H9 (cell line): ENCODE results near the gene PON1. TPM values are rescaled to one million over a fixed set of nuclear protein-coding genes. Genes with fewer than 3 reads are reported as not detected.

Experiments
- DNase-seq: peaks from one replicate; pipeline ENCODE4 v3.0.0-alpha.2; 2017
- H2AFZ ChIP-seq: one replicate; pipeline ENCODE4 v1.6.1; 2013; ENCODE audit warnings: mild to moderate bottlenecking, low read length, control low read depth, moderate library complexity
- H2AK5ac ChIP-seq: 2 replicates; pipeline ENCODE4 v1.6.1; 2013; ENCODE audit warnings: low read length, control low read depth, mixed read lengths; ENCODE audit not compliant: insufficient read length
- H2BK120ac ChIP-seq: one replicate; pipeline ENCODE4 v1.6.1; 2013; ENCODE audit warnings: low read depth, mild to moderate bottlenecking, low read length, control low read depth, inconsistent platforms; ENCODE audit not compliant: poor library complexity, severe bottlenecking
- H2BK12ac ChIP-seq: 2 replicates; pipeline ENCODE4 v1.6.1; 2013; ENCODE audit warnings: low read length, control low read depth, mixed read lengths, low read depth; ENCODE audit not compliant: insufficient read length
- H2BK15ac ChIP-seq: 2 replicates; pipeline ENCODE4 v1.6.1; 2013; ENCODE audit warnings: low read depth, low read length, control low read depth
- H2BK20ac ChIP-seq: one replicate; pipeline ENCODE4 v1.6.1; 2013; ENCODE audit warnings: low read depth, mild to moderate bottlenecking, low read length, control low read depth, inconsistent platforms; ENCODE audit not compliant: poor library complexity, severe bottlenecking
- H2BK5ac ChIP-seq: 2 replicates; pipeline ENCODE4 v1.6.1; 2013; ENCODE audit warnings: low read length, control low read depth, mixed read lengths; ENCODE audit not compliant: insufficient read length
- H3K14ac ChIP-seq: 2 replicates; pipeline ENCODE4 v1.6.1; 2013; ENCODE audit warnings: low read length, control low read depth; ENCODE audit not compliant: insufficient read depth
- H3K18ac ChIP-seq: 2 replicates; pipeline ENCODE4 v1.6.1; 2013; ENCODE audit warnings: low read depth, mild to moderate bottlenecking, mixed read lengths, low read length, control low read depth; ENCODE audit not compliant: insufficient read length
- H3K23ac ChIP-seq: 2 replicates; pipeline ENCODE4 v1.6.1; 2013; ENCODE audit warnings: low read length, control low read depth, mixed read lengths, low read depth; ENCODE audit not compliant: insufficient read length
- H3K23me2 ChIP-seq: 2 replicates; pipeline ENCODE4 v1.6.1; 2013; ENCODE audit warnings: low read depth, mild to moderate bottlenecking, mixed read lengths, low read length, control low read depth; ENCODE audit not compliant: insufficient read length, poor library complexity, severe bottlenecking
- H3K27ac ChIP-seq: 2 replicates; pipeline ENCODE4 v1.5.1; 2013; ENCODE audit warnings: low read length, control low read depth, mixed read lengths, low read depth; ENCODE audit not compliant: insufficient read length
- H3K27me3 ChIP-seq: 2 replicates; pipeline ENCODE4 v1.6.1; 2013; ENCODE audit warnings: low read length, control low read depth, inconsistent platforms; ENCODE audit not compliant: insufficient read depth
- H3K4ac ChIP-seq: 2 replicates; pipeline ENCODE4 v1.6.1; 2013; ENCODE audit warnings: low read depth, mild to moderate bottlenecking, control low read depth, inconsistent platforms, low read length, moderate library complexity
- H3K4me1 ChIP-seq: 2 replicates; pipeline ENCODE4 v1.6.1; 2013; ENCODE audit warnings: low read length, control low read depth, inconsistent platforms; ENCODE audit not compliant: insufficient read depth
- H3K4me2 ChIP-seq: 2 replicates; pipeline ENCODE4 v1.6.1; 2013; ENCODE audit warnings: low read length, control low read depth, mixed read lengths; ENCODE audit not compliant: insufficient read length, insufficient read depth
- H3K56ac ChIP-seq: 2 replicates; pipeline ENCODE4 v1.6.1; 2013; ENCODE audit warnings: low read depth, mild to moderate bottlenecking, mixed read lengths, low read length, control low read depth; ENCODE audit not compliant: insufficient read length
- H3K79me1 ChIP-seq: 2 replicates; pipeline ENCODE4 v1.6.1; 2013; ENCODE audit warnings: low read depth, mild to moderate bottlenecking, moderate library complexity, low read length, control low read depth, inconsistent platforms; ENCODE audit not compliant: insufficient read depth, poor library complexity, severe bottlenecking
- H3K79me2 ChIP-seq: 2 replicates; pipeline ENCODE4 v1.6.1; 2013; ENCODE audit warnings: low read length, control low read depth, inconsistent platforms; ENCODE audit not compliant: insufficient read depth
- H3K9ac ChIP-seq: 2 replicates; pipeline ENCODE4 v1.6.1; 2013; ENCODE audit warnings: low read length, control low read depth, mixed read lengths; ENCODE audit not compliant: insufficient read length; ENCODE audit errors: extremely low read depth
- H3K9me3 ChIP-seq: one replicate; pipeline ENCODE4 v1.6.1; 2013; ENCODE audit warnings: low read depth, low read length, inconsistent platforms; ENCODE audit not compliant: control insufficient read depth
- H3T11ph ChIP-seq: one replicate; pipeline ENCODE4 v1.6.1; 2013; ENCODE audit warnings: mild to moderate bottlenecking, low read length, control low read depth, inconsistent platforms
- H4K20me1 ChIP-seq: one replicate; pipeline ENCODE4 v1.6.1; 2013; ENCODE audit not compliant: control insufficient read depth, insufficient read length, insufficient read depth
- H4K5ac ChIP-seq: 2 replicates; pipeline ENCODE4 v1.6.1; 2013; ENCODE audit warnings: low read depth, mild to moderate bottlenecking, mixed read lengths, low read length, control low read depth; ENCODE audit not compliant: insufficient read length
- H4K8ac ChIP-seq: replicated peaks from 2 replicates; pipeline ENCODE4 v1.6.1; 2013; ENCODE audit warnings: low read length, control low read depth, mixed read lengths, low read depth; ENCODE audit not compliant: insufficient read length
- H4K91ac ChIP-seq: 2 replicates; pipeline ENCODE4 v1.6.1; 2013; ENCODE audit warnings: low read depth, mild to moderate bottlenecking, moderate library complexity, mixed read lengths, low read length, control low read depth; ENCODE audit not compliant: insufficient read length
- H3K27ac Mint-ChIP-seq, 3 experiments: 2 replicates in 2 of 3; 3 replicates in 1 of 3; pipeline ENCODE4 v1.8.0; 2020 to 2021; ENCODE audit warnings: mixed read lengths in 3 of 3, mild to moderate bottlenecking in 1 of 3, moderate library complexity in 1 of 3
- H3K27me3 Mint-ChIP-seq: 2 replicates; pipeline ENCODE4 v1.8.0; 2021; ENCODE audit warnings: low read depth, mild to moderate bottlenecking, moderate library complexity, mixed read lengths
- H3K36me3 Mint-ChIP-seq, 3 experiments: 2 replicates in 2 of 3; 3 replicates in 1 of 3; pipeline ENCODE4 v1.8.0; 2020 to 2021; ENCODE audit warnings: low read depth in 3 of 3, mixed read lengths in 3 of 3; ENCODE audit not compliant: insufficient read depth in 1 of 3
- H3K4me1 Mint-ChIP-seq, 2 experiments: 2 replicates each; pipeline ENCODE4 v1.8.0; 2020; ENCODE audit warnings: mixed read lengths in 2 of 2
- H3K4me3 Mint-ChIP-seq, 2 experiments: 2 replicates in 1 of 2; 3 replicates in 1 of 2; pipeline ENCODE4 v1.8.0; 2020 to 2021; ENCODE audit warnings: mild to moderate bottlenecking in 2 of 2, mixed read lengths in 2 of 2, moderate library complexity in 1 of 2
- H3K9me3 Mint-ChIP-seq, 2 experiments: 2 replicates in 1 of 2; 3 replicates in 1 of 2; pipeline ENCODE4 v1.8.0; 2020; ENCODE audit warnings: mild to moderate bottlenecking in 2 of 2, mixed read lengths in 2 of 2, moderate library complexity in 1 of 2
- CTCF ChIP-seq: fragments of 200-600 bp; sonication (generic); conservative IDR thresholded peaks from 3 replicates; pipeline ENCODE4 v1.8.0; 2021; ENCODE audit warnings: antibody characterized with exemption, mild to moderate bottlenecking
- WGBS: extraction: QIAGEN DNeasy Blood & Tissue Kit; methylation state at CpG from one replicate; pipeline ENCODE4 v1.1.7; 2013; ENCODE audit warnings: missing lambda C conversion rate, low lambda C conversion rate, mixed read lengths; ENCODE audit not compliant: insufficient read length; ENCODE audit errors: extremely low coverage; 5-methylcytosine and 5-hydroxymethylcytosine counted together
- total RNA-seq: library from RNA; stranded (reverse); gene quantifications from 2 replicates; pipeline ENCODE4 v1.2.1, GENCODE V29; 2021

Gene PON1
- total RNA-seq, 1 experiment from 2014 or later, result 0.90 TPM

DNA sequence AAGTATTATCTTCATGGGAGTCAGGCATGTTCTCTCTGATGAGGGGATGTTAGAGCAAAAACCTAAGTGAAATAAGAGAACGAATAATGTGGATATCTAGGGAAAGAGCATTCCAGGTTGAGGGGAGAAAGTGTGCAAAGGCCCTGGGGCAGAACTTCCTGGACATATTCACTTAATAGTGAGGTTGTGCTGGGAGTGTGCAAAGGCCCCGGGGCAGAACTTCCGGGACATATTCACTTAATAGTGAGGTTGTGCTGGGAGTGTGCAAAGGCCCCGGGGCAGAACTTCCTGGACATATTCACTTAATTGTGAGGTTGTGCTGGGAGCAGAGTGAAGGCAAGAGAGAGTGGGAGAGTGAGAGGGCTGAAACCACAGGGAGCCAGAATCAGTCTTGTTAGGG lies 11.8 kb downstream of the PON1 start:
- no peak overlapping the region for H3K27ac Mint-ChIP-seq
- no peak for TF ChIP-seq CTCF
- Histone ChIP-seq H2BK5ac (no peak overlapping the region), H3K79me1 (no peaks in the 10 kb centered on the region), H3K4ac (no peak overlapping the region), H3K9me3 (no peaks in the 10 kb centered on the region), H2BK120ac (no peak overlapping the region), H3K23me2 (no peaks in the 10 kb centered on the region), H3K4me2 (no peak overlapping the region), H2AFZ (no peak overlapping the region), H4K20me1 (no peaks in the 10 kb centered on the region), H2BK12ac (no peak overlapping the region), H4K8ac (no peak overlapping the region), H3K9ac (no peak overlapping the region), H4K5ac (no peak overlapping the region), H3K56ac (no peak overlapping the region), H2AK5ac (no peak overlapping the region), H3K14ac (no peak overlapping the region), H3T11ph (no peak overlapping the region), H3K27me3 (no peaks in the 10 kb centered on the region), H3K79me2 (no peaks in the 10 kb centered on the region), H3K4me1 (no peaks in the 10 kb centered on the region), H4K91ac (no peak overlapping the region), H2BK15ac (no peak overlapping the region), H3K23ac (no peak overlapping the region), H3K27ac (no peak overlapping the region), H2BK20ac (no peak overlapping the region), H3K18ac (no peak overlapping the region)
- H3K9me3 Mint-ChIP-seq, result no peaks in the 10 kb centered on the region; a peak in 1 of 5 replicates
- no peak overlapping the region for H3K4me3 Mint-ChIP-seq
- peaks cover 2 to 5% of the 10 kb centered on the region in 2 experiments; a peak in 2 of 4 replicates for H3K4me1 Mint-ChIP-seq
- no peaks in the 10 kb centered on the region for H3K36me3 Mint-ChIP-seq
- no CpG with 5 or more reads among the region's 4 CpGs for WGBS
- no peak for DNase-seq
- H3K27me3 Mint-ChIP-seq, result no peaks in the 10 kb centered on the region; the same call in 1 of the 2 replicates
